NCI-H345 (cell line): Measurements from ENCODE around the gene ARL6IP1.
"Not testable (repeated sequence)": the region's sequence is repeated elsewhere in the genome, so short reads cannot be mapped to it uniquely, and the experiment has no call there.

ENCODE experiments used
- DNase-seq: peaks from one replicate; lab custom pipeline; 2025; lab: John Stamatoyannopoulos, UW

Gene ARL6IP1

GRCh38 chr16:18759598-18760520, 41.5 kb downstream of the ARL6IP1 start:
- DNase-seq: peak; percentile 33

GRCh38 chr16:18757960-18758660, 43.2 kb downstream of the ARL6IP1 start:
- DNase-seq: not testable (repeated sequence)

DNA sequence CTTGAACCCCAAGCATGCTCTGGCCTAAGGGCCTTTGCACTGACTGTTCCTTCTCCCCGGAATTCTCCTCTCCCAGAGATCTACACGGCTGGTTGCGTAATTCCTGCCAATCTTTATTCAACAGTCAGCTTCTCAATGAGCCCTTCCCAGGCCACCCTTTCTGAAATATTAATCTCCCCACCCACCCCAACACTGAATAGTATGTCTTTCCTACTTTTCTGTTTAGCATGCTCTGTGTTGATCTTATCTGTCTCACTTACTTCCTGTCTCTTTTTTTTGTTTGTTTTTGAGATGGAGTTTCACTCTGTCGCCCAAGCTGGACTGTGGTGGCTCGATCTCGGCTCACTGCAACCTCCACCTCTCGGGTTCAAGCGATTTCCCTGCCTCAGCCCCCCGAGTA, 44.7 kb downstream of the ARL6IP1 start:
- DNase-seq: not testable (repeated sequence)

- not testable (repeated sequence) for DNase-seq
These were observed 58.5 kb downstream of the ARL6IP1 start for GRCh38 chr16:18742870-18743269.
